Endothelial cell of umbilical vein (primary cell): ENCODE results near the gene OXLD1. TPM values are rescaled to one million over a fixed set of nuclear protein-coding genes. Genes with fewer than 3 reads are reported as not detected.

ENCODE experiments used
- BruUV-seq: library from RNA; stranded (reverse); fragments of 400-500 nt; replicated peaks from 2 replicates; lab custom pipeline; 2021; lab: Mats Ljungman, UMichigan
- CTCF ChIA-PET: fragments of 300-600, 350-600 bp; sonication (Branson Sonifier 250); formaldehyde crosslinking; loops from one replicate; lab custom pipeline; 2021; ENCODE audit warnings: antibody characterized with exemption, inconsistent platforms; lab: Charles Lee
- POLR2A ChIA-PET: fragments of 300-600, 350-600 bp; sonication (Branson Sonifier 250); formaldehyde crosslinking; loops from one replicate; lab custom pipeline; 2021; ENCODE audit warnings: antibody characterized with exemption, inconsistent platforms; lab: Charles Lee
- DNase-seq: peaks from one replicate; pipeline ENCODE4 v3.0.0-alpha.2; 2011; ENCODE audit warnings: low read depth, low spot score
- FAIRE-seq: peaks from 2 replicates; lab custom pipeline; 2011; peaks lifted over from hg19 to GRCh38; lab: Jason Lieb, UNC
- H2AFZ ChIP-seq: 2 replicates; pipeline ENCODE4 v1.6.0; 2012; ENCODE audit warnings: low read depth, low read length, control low read depth, inconsistent platforms
- H3K27ac ChIP-seq: 2 replicates; pipeline ENCODE4 v1.5.1; 2011; ENCODE audit warnings: low read depth, mild to moderate bottlenecking, control low read depth, low read length, moderate library complexity; ENCODE audit not compliant: insufficient read depth
- H3K27me3 ChIP-seq, 2 experiments: 2 replicates each; pipeline versions ENCODE4 v1.6.0 to v1.6.1; 2011; ENCODE audit warnings: low read length in 2 of 2, mixed read lengths in 1 of 2; ENCODE audit not compliant: control insufficient read depth in 2 of 2, insufficient read depth in 2 of 2
- H3K36me3 ChIP-seq, 2 experiments: 2 replicates in 1 of 2; 3 replicates in 1 of 2; pipeline ENCODE4 v1.5.1; 2011; ENCODE audit warnings: low read length in 2 of 2, mild to moderate bottlenecking in 1 of 2, moderate library complexity in 1 of 2; ENCODE audit not compliant: control insufficient read depth in 2 of 2, insufficient read depth in 2 of 2; ENCODE audit errors: extremely low read depth in 1 of 2
- H3K4me1 ChIP-seq: 3 replicates; pipeline ENCODE4 v1.5.1; 2011; ENCODE audit warnings: mild to moderate bottlenecking, low read length; ENCODE audit not compliant: control insufficient read depth, insufficient read depth; ENCODE audit errors: extremely low read depth
- H3K4me2 ChIP-seq: 2 replicates; pipeline ENCODE4 v1.6.1; 2011; ENCODE audit warnings: low read length, control low read depth, mixed read lengths; ENCODE audit not compliant: insufficient read depth
- H3K4me3 ChIP-seq, 3 experiments: fragments of 200-600 bp in 1 of 3; sonication (generic), shearing (Covaris generic) in 1 of 3; replicated peaks in 1 of 3; 2 replicates each; pipeline ENCODE4 v1.5.1; 2011 to 2016; ENCODE audit warnings: control low read depth in 3 of 3, low read length in 3 of 3, mild to moderate bottlenecking in 2 of 3, inconsistent platforms in 1 of 3, low read depth in 1 of 3, moderate library complexity in 1 of 3; ENCODE audit not compliant: insufficient read depth in 1 of 3
- H3K79me2 ChIP-seq: 2 replicates; pipeline ENCODE4 v1.6.0; 2012; ENCODE audit warnings: low read length, inconsistent platforms; ENCODE audit not compliant: control insufficient read depth, insufficient read depth
- H3K9ac ChIP-seq: replicated peaks from 2 replicates; pipeline ENCODE3; 2011; ENCODE audit warnings: low read length, control low read depth; ENCODE audit not compliant: insufficient read depth; ENCODE audit errors: extremely low read depth
- H3K9me1 ChIP-seq: replicated peaks from 3 replicates; pipeline ENCODE4 v1.6.0; 2011; ENCODE audit warnings: mild to moderate bottlenecking, low read length; ENCODE audit not compliant: control insufficient read depth, insufficient read depth; ENCODE audit errors: extremely low read depth
- H3K9me3 ChIP-seq: replicated peaks from 2 replicates; pipeline ENCODE4 v1.5.1; 2012; ENCODE audit warnings: low read length, inconsistent platforms; ENCODE audit not compliant: control insufficient read depth, insufficient read depth
- H4K20me1 ChIP-seq: replicated peaks from 2 replicates; pipeline ENCODE3; 2011; ENCODE audit warnings: mild to moderate bottlenecking, low read length; ENCODE audit not compliant: control insufficient read depth, insufficient read depth; ENCODE audit errors: extremely low read depth
- CTCF ChIP-seq, 2 donors: IDR thresholded peaks; 1 replicate in 1 of 2; 2 replicates in 1 of 2; pipeline ENCODE4 v1.5.1; 2011; ENCODE audit warnings: low read length in 2 of 2, mild to moderate bottlenecking in 2 of 2, moderate library complexity in 2 of 2, control low read depth in 1 of 2, inconsistent platforms in 1 of 2, low read depth in 1 of 2; ENCODE audit not compliant: insufficient read depth in 1 of 2; ENCODE audit errors: extremely low read depth in 1 of 2
- EZH2 ChIP-seq: IDR thresholded peaks from 2 replicates; pipeline ENCODE4 v1.6.1; 2012; ENCODE audit warnings: borderline replicate concordance, low read depth, mild to moderate bottlenecking, moderate library complexity, low read length, inconsistent platforms; ENCODE audit not compliant: severe bottlenecking
- FOS ChIP-seq: IDR thresholded peaks from 2 replicates; pipeline ENCODE4 v1.6.1; 2011; ENCODE audit warnings: mild to moderate bottlenecking, low read length, moderate library complexity, borderline replicate concordance; ENCODE audit not compliant: insufficient read depth
- GATA2 ChIP-seq: IDR thresholded peaks from 2 replicates; pipeline ENCODE4 v1.7.0; 2011; ENCODE audit warnings: low read depth, mild to moderate bottlenecking, moderate library complexity, mixed read lengths, low read length; ENCODE audit not compliant: insufficient read length, insufficient read depth
- JUN ChIP-seq: IDR thresholded peaks from 2 replicates; pipeline ENCODE4 v1.6.1; 2011; ENCODE audit warnings: borderline replicate concordance, low read depth; ENCODE audit not compliant: insufficient read length, insufficient read depth
- MAX ChIP-seq: IDR thresholded peaks from 2 replicates; pipeline ENCODE4 v1.6.1; 2011; ENCODE audit not compliant: insufficient read depth, insufficient read length
- MYC ChIP-seq: IDR thresholded peaks from one replicate; pipeline ENCODE4 v1.6.1; 2011; ENCODE audit warnings: mild to moderate bottlenecking, low read depth, low read length
- POLR2A ChIP-seq: IDR thresholded peaks from 2 replicates; pipeline ENCODE4 v1.6.1; 2012; ENCODE audit warnings: low read depth, mild to moderate bottlenecking, control low read depth, low read length
- POLR2AphosphoS5 ChIP-seq: IDR thresholded peaks from 2 replicates; pipeline ENCODE4 v1.6.1; 2012; ENCODE audit warnings: low read depth, mild to moderate bottlenecking, control low read depth, low read length, moderate library complexity; ENCODE audit not compliant: insufficient read depth
- dilution Hi-C: fragments of 300-500 bp; cut with MboI; formaldehyde crosslinking; loops from one replicate; pipeline ENCODE4 v1.15.0; 2019; ENCODE audit warnings: low sequenced_read_pairs; ENCODE audit not compliant: extremely low pct_ligation_motif_present
- intact Hi-C: fragments of 100-400 bp; cut with micrococcal nuclease; formaldehyde crosslinking; loops from one replicate; pipeline ENCODE4 v1.10.0; 2022
- polyA plus RNA-seq, 4 experiments: library from polyadenylated mRNA; depleted of rRNA in 3 of 4; stranded (reverse) in 3 of 4; unstranded in 1 of 4; fragments of >200 nt; gene quantifications; 2 replicates each; pipeline versions ENCODE4 v1.2.1 to v1.2.3, GENCODE V29; 2011 to 2012; ENCODE audit warnings: missing spikeins in 1 of 4
- total RNA-seq: library from RNA; stranded (reverse); gene quantifications from 2 replicates; pipeline ENCODE4 v1.2.3, GENCODE V29; 2021

The OXLD1 gene
- total and polyA plus RNA-seq, 2 donors (not counting 3 experiments of a cell fraction or from before 2014, with no cell fraction given) = 20.1 to 35.2 TPM

- no peak for DNase-seq
- Histone ChIP-seq H3K27ac (no peak overlapping the region), H3K27me3 (no peaks in the 10 kb centered on the region), H3K9me3 (no peaks in the 10 kb centered on the region), H3K9ac (no peak overlapping the region), H3K36me3 (peaks cover 26 to 93% of the 10 kb centered on the region in 2 experiments), H3K4me2 (no peak overlapping the region), H4K20me1 (no peaks in the 10 kb centered on the region), H3K9me1 (no peaks in the 10 kb centered on the region), H2AFZ (no peak overlapping the region), H3K4me3 (no peak overlapping the region), H3K79me2 (peaks cover 48% of the 10 kb centered on the region), H3K4me1 (no peaks in the 10 kb centered on the region)
- dilution Hi-C loops = no loop called here
- FAIRE-seq = no peak
- no TSS peak for BruUV-seq
- CTCF ChIA-PET = no interaction called here
- intact Hi-C loops = no loop called here
- POLR2A ChIA-PET = no interaction called here
- TF ChIP-seq JUN = no peak
- no peak for TF ChIP-seq POLR2AphosphoS5
- TF ChIP-seq EZH2 = no peak
- TF ChIP-seq CTCF (IDR thresholded peaks at IDR 0.05; ENCODE audit: extremely low read depth in 1 of 2, insufficient read depth in 1 of 2, low read depth in 1 of 2, low read length in 2 of 2) = no peak
- TF ChIP-seq GATA2 = no peak
- TF ChIP-seq POLR2A = no peak
- TF ChIP-seq MAX = no peak
- no peak for TF ChIP-seq MYC
- no peak for TF ChIP-seq FOS
Observed at GRCh38 chr17:81691196-81691595, 24.8 kb upstream of the OXLD1 start.
